Lower lobe of right lung (tissue), 2 donors: Measurements from ENCODE around the gene HSD17B14. TPM values are rescaled to one million over a fixed set of nuclear protein-coding genes. Genes with fewer than 3 reads are reported as not detected.
A peak's percentile ranks its signal among the peaks of the same experiment; 100 is the strongest.

Source experiments
- ATAC-seq, 2 donors: fragments of 200-7000 bp; cut with Tn5 transposase; one replicate each; pipeline ENCODE4 v1.9.1; 2020 to 2022; ENCODE audit warnings: mild to moderate bottlenecking in 2 of 2, moderate library complexity in 2 of 2
- DNase-seq: peaks from one replicate; pipeline ENCODE4 v3.0.0-alpha.2; 2020
- H3K27ac ChIP-seq: fragments of 200-600 bp; one replicate; pipeline ENCODE4 v1.8.0; 2022
- H3K27me3 ChIP-seq: fragments of 200-600 bp; one replicate; pipeline ENCODE4 v1.8.0; 2022; ENCODE audit warnings: low read depth
- H3K36me3 ChIP-seq: fragments of 200-600 bp; one replicate; pipeline ENCODE4 v1.8.0; 2022; ENCODE audit warnings: mild to moderate bottlenecking
- H3K4me1 ChIP-seq: fragments of 200-600 bp; one replicate; pipeline ENCODE4 v1.8.0; 2022
- H3K4me3 ChIP-seq: fragments of 200-600 bp; one replicate; pipeline ENCODE4 v1.8.0; 2022; ENCODE audit warnings: mild to moderate bottlenecking
- H3K9me3 ChIP-seq: fragments of 200-600 bp; one replicate; pipeline ENCODE4 v1.8.0; 2022
- CTCF ChIP-seq: fragments of 200-600 bp; IDR thresholded peaks from one replicate; pipeline ENCODE4 v1.8.0; 2022; ENCODE audit warnings: antibody characterized with exemption, mild to moderate bottlenecking
- intact Hi-C: fragments of 100-400 bp; cut with DNase I; formaldehyde crosslinking; loops from one replicate; pipeline ENCODE4 v1.11.0; 2022
- total RNA-seq: library from RNA; stranded (reverse); fragmentation: NEBNext Ultra II Directional; extraction: Animal tissue kit (Norgen Biotek cat#: 25700); gene quantifications from one replicate; pipeline ENCODE4 v1.2.1, GENCODE V29; 2021
- donor health status: DM: no; HTN: yes; CAD: no; lungs with severe emphysema.

Gene HSD17B14
- total RNA-seq, 1 donor from 2014 or later, result 22.7 TPM

GRCh38 chr19:48830965-48831364, 5.3 kb downstream of the HSD17B14 start:
- peaks cover 21% of the 10 kb centered on the region for H3K36me3 ChIP-seq
- no peak for ATAC-seq

GRCh38 chr19:48830088-48830487, 6.2 kb downstream of the HSD17B14 start:
- H3K4me3 ChIP-seq, result no peak overlapping the region
- intact Hi-C loops, result no loop called here

More at GRCh38 chr19:48830965-48831364, 5.3 kb downstream of the HSD17B14 start:
- no peak for DNase-seq
- Histone ChIP-seq H3K27ac (no peak overlapping the region), H3K9me3 (no peaks in the 10 kb centered on the region), H3K4me1 (peaks cover 5% of the 10 kb centered on the region), H3K4me3 (no peak overlapping the region), H3K27me3 (no peaks in the 10 kb centered on the region)
- TF ChIP-seq CTCF, result no peak
- intact Hi-C loops, result no loop called here

GRCh38 chr19:48826606-48827020, 9.7 kb downstream of the HSD17B14 start:
- Histone ChIP-seq H3K4me3 (no peak overlapping the region), H3K9me3 (no peaks in the 10 kb centered on the region), H3K36me3 (peaks cover 8% of the 10 kb centered on the region), H3K4me1 (no peaks in the 10 kb centered on the region), H3K27ac (no peak overlapping the region), H3K27me3 (no peaks in the 10 kb centered on the region)
- peak; percentile 26 for TF ChIP-seq CTCF
- peak; percentile 61 to 69 for ATAC-seq
- intact Hi-C loops, result no loop called here
- DNase-seq, result peak; percentile 72

More at GRCh38 chr19:48830088-48830487, 6.2 kb downstream of the HSD17B14 start:
- peaks cover 21% of the 10 kb centered on the region for H3K36me3 ChIP-seq
- H3K27me3 ChIP-seq, result no peaks in the 10 kb centered on the region
- ATAC-seq (no peak), DNase-seq (no peak)
- no peaks in the 10 kb centered on the region for H3K4me1 ChIP-seq
- no peaks in the 10 kb centered on the region for H3K9me3 ChIP-seq
- no peak for TF ChIP-seq CTCF
- H3K27ac ChIP-seq, result no peak overlapping the region

- DNase-seq (no peak), ATAC-seq (no peak)
- Histone ChIP-seq H3K36me3 (no peaks in the 10 kb centered on the region), H3K27me3 (no peaks in the 10 kb centered on the region), H3K4me1 (peaks cover 17% of the 10 kb centered on the region), H3K27ac (no peak overlapping the region), H3K9me3 (no peaks in the 10 kb centered on the region), H3K4me3 (no peak overlapping the region)
- no peak for TF ChIP-seq CTCF
- intact Hi-C loops, result no loop called here
Observed at GRCh38 chr19:48822514-48822913, 13.8 kb downstream of the HSD17B14 start.

- H3K4me1 ChIP-seq, result peaks cover 17% of the 10 kb centered on the region
- H3K27me3 ChIP-seq, result no peaks in the 10 kb centered on the region
- no peaks in the 10 kb centered on the region for H3K36me3 ChIP-seq
- intact Hi-C loops, result no loop called here
- no peak overlapping the region for H3K4me3 ChIP-seq
- no peak for TF ChIP-seq CTCF
- H3K9me3 ChIP-seq, result no peaks in the 10 kb centered on the region
- ATAC-seq (no peak), DNase-seq (no peak)
- no peak overlapping the region for H3K27ac ChIP-seq
Observed at GRCh38 chr19:48821633-48822032, 14.7 kb downstream of the HSD17B14 start.

- Histone ChIP-seq H3K4me3 (no peak overlapping the region), H3K4me1 (peaks cover 17% of the 10 kb centered on the region), H3K27ac (peak overlapping the region; percentile 80), H3K9me3 (no peaks in the 10 kb centered on the region), H3K36me3 (no peaks in the 10 kb centered on the region), H3K27me3 (no peaks in the 10 kb centered on the region)
- no peak for TF ChIP-seq CTCF
- intact Hi-C loops, result no loop called here
- ATAC-seq (peak; percentile 87 to 94), DNase-seq (peak; percentile 91)
Observed at GRCh38 chr19:48819366-48819816, 16.9 kb downstream of the HSD17B14 start.
